A375 (cell line): ENCODE data around the gene SHISA7. TPM values are rescaled to one million over a fixed set of nuclear protein-coding genes. Genes with fewer than 3 reads are reported as not detected.

ENCODE experiments used
- total RNA-seq: library from RNA; depleted of rRNA; stranded (reverse); fragments of >200 nt; shearing (Covaris generic); gene quantifications from 2 replicates; pipeline ENCODE4 v1.2.3, GENCODE V29; 2014; rRNA removed

SHISA7 gene
- total RNA-seq = 0.03 TPM in 1 of 2 replicates, not detected in the other

GRCh38 chr19:55443045-55443823 lies at the start of gene SHISA7:
SHISA7 (minus strand) TSS chr19:55443300; CDS start chr19:55442863, 437 bp downstream.

DNA sequence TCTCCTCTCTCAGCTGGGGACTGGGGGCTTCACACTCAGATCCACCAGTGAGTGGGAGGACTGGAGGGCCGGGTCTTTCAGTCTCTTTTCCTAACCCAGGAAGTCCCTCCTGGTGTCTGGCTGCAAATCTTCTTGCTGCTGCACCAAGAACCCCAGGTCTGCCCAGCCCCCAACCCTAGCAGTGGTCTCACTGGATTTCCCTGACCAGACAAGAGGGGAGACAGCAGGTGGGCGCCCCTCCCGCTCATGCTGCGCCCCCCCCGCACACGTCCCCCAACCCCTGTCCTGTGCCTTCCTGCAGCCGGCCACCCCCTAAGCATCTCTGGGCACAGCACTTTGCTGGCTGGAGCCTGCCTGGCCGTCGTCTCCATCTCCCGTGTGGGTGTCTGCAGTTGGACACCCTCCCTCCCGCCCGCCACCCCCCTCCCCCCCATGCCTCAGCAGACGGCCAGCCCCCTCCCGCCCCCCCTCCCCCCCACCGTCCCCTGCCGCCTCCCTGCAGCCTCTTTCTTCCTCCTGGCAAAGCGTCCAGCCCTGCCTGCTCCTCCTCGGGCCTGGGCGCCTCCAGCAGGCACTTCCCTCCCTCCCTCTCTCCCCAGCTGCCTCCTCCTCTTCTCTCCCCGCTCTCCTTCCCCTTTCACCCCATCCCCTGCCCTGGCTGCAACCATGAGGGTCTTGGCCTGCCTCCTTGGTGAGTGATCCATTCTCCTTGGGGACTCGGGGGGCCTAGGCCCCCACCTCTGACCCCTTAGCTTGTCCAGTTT lies 45.0 kb upstream of the SHISA7 start, which contains the start of gene SSC5D:
Gene SSC5D (plus strand): TSS at position 513 of the 764 bp plus-strand sequence. CDS start 154 bp downstream, at position 667.

DNA sequence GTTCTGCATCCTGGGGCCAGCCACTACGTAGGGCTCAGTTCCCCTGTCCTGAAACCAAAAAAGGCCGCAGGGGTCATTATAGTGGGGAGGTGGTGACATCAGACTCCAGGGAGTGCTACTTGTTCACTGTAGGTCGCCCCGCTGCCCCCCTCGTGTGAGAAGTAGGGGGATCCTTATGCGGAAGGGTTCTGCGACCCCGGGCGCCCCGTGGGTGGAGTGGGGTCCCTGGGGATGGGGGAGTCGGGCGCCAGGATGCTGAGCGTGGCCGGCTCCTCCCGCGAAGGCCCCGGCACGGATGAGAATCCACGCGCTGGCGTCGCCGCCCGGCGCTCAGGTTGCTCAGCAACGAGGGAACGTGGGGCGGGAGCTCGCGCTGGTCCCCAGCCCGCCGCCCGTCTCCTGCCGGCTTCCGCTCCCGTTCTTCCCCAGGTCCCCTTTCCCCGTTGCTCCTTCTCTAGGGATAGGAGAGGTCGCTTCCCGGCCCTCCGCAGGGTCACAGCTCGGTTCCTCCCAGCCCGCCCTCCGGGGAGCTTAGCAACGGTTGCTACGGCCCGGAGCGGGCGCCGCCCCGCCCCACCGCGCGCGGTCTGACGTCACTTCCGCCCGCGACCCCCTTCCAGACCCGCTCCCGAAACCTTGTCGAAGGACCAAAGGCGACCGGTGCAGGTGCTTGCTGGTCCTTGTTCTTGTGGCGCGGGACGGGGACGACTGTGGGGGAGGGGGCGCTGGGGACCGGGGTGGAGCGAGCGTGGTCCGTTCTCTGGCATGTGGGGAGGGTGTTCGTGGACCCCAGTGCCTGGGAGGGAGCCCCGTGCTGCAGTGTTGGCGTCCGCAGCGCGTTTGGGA lies 41.7 kb upstream of the SHISA7 start, which contains the start of gene NAT14:
Gene NAT14 (plus strand): TSS at position 596 of the 846 bp plus-strand sequence. CDS start 521 bp downstream, outside the sequence.

DNA sequence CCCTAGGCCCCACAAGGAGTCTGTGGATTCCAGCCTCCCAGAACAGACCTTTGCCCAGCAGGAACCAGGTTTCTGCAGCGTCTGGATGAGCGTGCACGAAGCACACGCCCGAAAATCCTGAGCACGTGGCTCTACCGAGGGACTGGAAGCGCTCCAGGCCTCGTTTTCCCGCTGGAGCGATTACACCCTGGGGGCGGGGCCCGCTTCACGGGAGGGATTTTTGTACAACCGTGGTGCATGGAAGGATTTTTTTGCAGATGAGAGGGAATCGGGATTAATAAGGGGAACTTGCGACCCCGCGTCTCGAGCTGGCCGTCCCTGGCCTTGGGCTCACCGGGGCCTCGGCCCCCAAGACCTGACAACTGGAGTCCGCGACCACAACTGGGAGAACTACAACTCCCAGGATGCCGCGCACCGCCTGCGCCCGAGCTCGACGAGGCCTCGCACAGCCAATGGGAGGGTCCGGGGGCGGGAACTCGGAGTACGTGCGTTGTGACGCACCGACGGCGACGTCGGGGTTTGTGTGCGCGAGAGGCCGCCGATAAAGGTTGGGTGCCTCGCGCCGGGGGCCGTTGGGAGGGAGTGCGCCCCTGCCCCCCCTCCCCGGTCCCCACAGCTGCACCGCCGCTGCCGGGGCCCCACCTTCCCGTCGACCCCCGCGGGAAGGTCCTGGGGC lies 33.1 kb upstream of the SHISA7 start, which contains the start of gene ZNF628:
Gene ZNF628 (plus strand): TSS at position 518 of the 676 bp plus-strand sequence. CDS start 3,294 bp downstream, outside the sequence.

DNA sequence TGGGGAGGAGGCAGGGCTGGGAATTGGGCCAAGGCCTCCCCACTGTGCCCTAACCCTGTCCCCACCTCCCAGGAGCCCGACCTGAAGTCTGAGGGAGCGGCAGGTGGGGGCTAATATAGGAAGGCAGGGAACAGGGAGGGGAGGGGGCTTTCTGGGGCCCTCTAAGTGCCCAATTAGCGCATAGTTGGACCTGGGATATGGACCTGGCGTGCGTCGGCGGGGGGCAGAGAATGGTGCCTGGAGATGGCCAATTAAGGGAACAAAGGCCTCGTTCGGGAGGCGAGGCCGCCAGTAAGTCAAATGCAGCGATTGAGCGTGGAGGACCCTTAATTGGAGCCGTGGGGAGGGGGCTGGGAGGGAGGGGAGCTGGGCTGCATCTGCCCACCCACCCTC lies 21.6 kb upstream of the SHISA7 start, which contains the start of gene C19orf85:
Gene C19orf85 (minus strand): TSS at position 90 of the 393 bp plus-strand sequence. CDS start 197 bp downstream, outside the sequence.

DNA sequence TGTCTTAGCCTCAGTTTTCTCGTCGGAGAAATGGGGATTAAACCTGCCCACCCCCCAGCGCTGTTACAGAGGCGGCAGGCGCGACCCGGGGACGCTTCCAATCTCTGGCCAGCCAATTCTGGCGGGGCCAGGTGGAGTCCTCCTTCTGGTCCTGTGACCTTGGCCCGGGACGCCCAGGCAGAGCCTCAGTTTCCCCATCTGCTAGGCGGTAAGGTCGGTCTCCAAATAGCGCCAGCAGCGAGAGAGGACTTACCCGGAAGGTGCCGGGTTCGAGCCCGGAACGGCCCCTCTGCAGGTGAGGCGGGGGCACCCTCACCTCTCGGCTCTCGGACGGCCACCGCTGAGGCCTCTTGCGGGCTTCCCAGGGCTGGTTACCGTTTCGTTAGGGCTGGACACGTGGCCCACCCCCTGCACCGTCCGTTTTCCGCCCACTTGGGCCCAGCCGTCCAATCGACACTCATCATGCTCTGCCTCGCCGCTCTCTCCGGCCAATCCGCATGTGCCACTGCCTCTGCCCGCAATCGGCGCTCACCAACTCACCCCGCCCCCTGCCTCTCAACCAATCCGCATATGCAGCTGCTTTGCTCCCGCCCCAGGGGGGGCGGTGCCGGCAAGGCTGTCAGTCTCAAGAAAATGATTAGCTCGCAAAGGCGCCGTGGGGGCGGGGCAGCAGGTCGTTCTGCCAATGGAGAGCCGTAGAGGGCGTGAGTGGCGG lies 18.3 kb upstream of the SHISA7 start, which contains the start of gene ISOC2:
Gene ISOC2 (minus strand): TSS at position 384 of the 715 bp plus-strand sequence. CDS start 5,156 bp downstream, outside the sequence.

GRCh38 chr19:55407550-55407799 lies 35.6 kb downstream of the SHISA7 start, which contains the start of gene UBE2S:
UBE2S (minus strand) TSS chr19:55407788; CDS start chr19:55407589, 199 bp downstream.

DNA sequence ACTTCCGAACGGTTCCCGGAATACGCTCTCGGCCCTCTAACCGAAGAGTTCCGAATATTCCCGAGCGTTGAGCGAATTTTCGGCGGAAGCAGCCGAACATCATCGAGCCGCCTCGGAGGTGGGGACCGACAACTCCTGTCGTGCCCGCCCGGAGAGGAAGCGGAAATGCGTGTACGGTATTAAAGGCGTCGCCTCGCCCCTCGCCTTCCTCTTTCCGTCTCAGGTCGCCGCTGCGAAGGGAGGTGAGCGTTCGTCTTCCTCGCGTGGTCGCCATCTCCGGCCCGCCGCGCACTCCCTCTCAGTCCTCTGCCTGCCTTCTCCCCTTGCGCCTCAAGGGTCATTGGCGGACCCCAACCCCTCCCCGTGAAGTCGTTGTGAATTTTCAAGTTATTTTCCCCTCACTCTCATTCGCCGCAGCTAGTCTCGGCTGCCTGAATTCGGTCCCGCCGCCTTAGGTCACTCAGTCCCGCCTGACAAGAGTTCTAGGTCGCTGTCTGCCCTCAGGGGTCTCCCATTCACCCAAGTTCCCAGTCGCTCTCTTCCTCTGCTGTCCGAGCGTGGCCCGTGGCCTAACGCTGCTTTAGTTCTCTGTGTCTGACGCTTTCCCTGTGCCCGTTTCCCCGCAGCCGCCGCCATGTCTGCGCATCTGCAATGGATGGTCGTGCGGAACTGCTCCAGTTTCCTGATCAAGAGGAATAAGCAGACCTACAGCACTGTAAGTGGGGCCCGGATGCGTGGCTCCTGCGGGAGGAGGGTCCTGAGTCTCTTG lies 57.2 kb downstream of the SHISA7 start, which contains the start of gene RPL28:
Gene RPL28 (plus strand): TSS at position 209 of the 769 bp plus-strand sequence. CDS start 426 bp downstream, at position 635.

DNA sequence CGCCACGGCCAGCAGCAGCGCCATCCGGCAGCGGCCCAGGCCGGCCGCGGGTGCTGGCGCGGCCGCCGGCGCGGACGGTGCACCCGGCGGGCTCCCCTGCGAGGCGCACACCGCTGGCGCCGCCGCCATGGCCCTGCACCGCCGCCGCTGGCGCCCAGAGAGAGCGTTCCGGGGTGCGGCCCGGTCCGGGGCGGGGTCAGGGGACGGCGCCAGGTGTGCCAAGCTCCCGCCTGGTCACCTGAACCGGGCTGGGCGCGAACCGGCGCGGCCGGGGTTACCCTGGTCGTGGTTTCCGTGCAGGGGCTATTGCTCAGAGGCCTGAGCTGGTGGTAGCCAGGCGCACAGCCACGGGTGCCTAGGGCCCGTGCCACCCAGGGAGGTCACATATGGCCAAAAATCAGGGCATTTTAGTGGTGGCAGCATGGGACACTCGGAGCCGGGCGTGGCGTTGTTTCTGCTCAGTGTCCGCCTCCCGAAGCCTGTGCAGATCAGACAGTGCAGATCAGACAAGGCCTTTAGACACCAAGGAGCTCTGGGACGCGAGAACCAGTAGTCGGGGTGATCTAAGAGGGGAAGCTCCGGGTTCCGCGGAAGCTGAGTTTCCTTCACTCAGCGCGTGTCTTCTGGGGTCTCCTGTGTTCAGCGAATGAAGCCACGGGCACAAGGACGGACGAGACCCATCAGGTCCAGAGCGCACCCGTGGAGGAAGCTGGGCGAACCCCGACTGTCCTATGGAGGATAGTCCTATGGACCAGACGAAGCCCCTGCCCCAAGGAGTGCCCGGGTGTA lies 58.8 kb downstream of the SHISA7 start, which contains the start of gene TMEM238:
Gene TMEM238 (minus strand): TSS at position 162 of the 789 bp plus-strand sequence. CDS start 33 bp downstream, at position 129.

Other genes with a start within 250 kb of the SHISA7 start
- 16.5 and 18.5 TPM in 2 replicates for gene PTPRH, start 233.8 kb downstream of the SHISA7 start, total RNA-seq
- 0.90 and 3.1 TPM in 2 replicates for gene TMEM86B, start 214.5 kb downstream of the SHISA7 start, total RNA-seq
- gene PPP6R1, start 184.3 kb downstream of the SHISA7 start, total RNA-seq = 63.9 and 64.2 TPM in 2 replicates
- gene HSPBP1, start 163.2 kb downstream of the SHISA7 start, total RNA-seq = 83.0 and 94.4 TPM in 2 replicates
- 24.6 and 33.9 TPM in 2 replicates for gene BRSK1, start 159.3 kb downstream of the SHISA7 start, total RNA-seq
- gene TMEM150B, start 118.0 kb downstream of the SHISA7 start, total RNA-seq = not detected in 2 replicates
- 16.7 and 17.0 TPM in 2 replicates for gene KMT5C, start 103.4 kb downstream of the SHISA7 start, total RNA-seq
- 0.08 and 0.26 TPM in 2 replicates for gene COX6B2, start 88.6 kb downstream of the SHISA7 start, total RNA-seq
- not detected in 2 replicates for gene GARIN5B, start 80.0 kb downstream of the SHISA7 start, total RNA-seq
- gene IL11, start 72.8 kb downstream of the SHISA7 start, total RNA-seq = 27.0 and 27.7 TPM in 2 replicates
- gene TMEM190, start 66.5 kb downstream of the SHISA7 start, total RNA-seq = 0.45 and 1.4 TPM in 2 replicates
- gene TMEM238, start 59.0 kb downstream of the SHISA7 start, total RNA-seq = 1.1 and 1.6 TPM in 2 replicates
- 710 and 881 TPM in 2 replicates for gene RPL28, start 57.4 kb downstream of the SHISA7 start, total RNA-seq
- 1,207 and 1,551 TPM in 2 replicates for gene UBE2S, start 35.5 kb downstream of the SHISA7 start, total RNA-seq
- 54.6 and 60.8 TPM in 2 replicates for gene ISOC2, start 18.3 kb upstream of the SHISA7 start, total RNA-seq
- not detected in 2 replicates for gene C19orf85, start 21.5 kb upstream of the SHISA7 start, total RNA-seq
- gene ZNF628, start 33.3 kb upstream of the SHISA7 start, total RNA-seq = 6.7 and 6.9 TPM in 2 replicates
- 39.9 and 45.6 TPM in 2 replicates for gene NAT14, start 41.9 kb upstream of the SHISA7 start, total RNA-seq
- 0.53 and 0.93 TPM in 2 replicates for gene SSC5D, start 45.1 kb upstream of the SHISA7 start, total RNA-seq
- not detected in 2 replicates for gene SBK2, start 93.8 kb upstream of the SHISA7 start, total RNA-seq
- gene SBK3, start 102.2 kb upstream of the SHISA7 start, total RNA-seq = 0.11 TPM in 1 of 2 replicates, not detected in the other
- 5.2 and 5.4 TPM in 2 replicates for gene ZNF579, start 137.5 kb upstream of the SHISA7 start, total RNA-seq
- gene FIZ1, start 156.2 kb upstream of the SHISA7 start, total RNA-seq = 9.3 and 10.3 TPM in 2 replicates
- gene ZNF524, start 157.0 kb upstream of the SHISA7 start, total RNA-seq = 8.6 and 12.3 TPM in 2 replicates
- gene ZNF865, start 162.3 kb upstream of the SHISA7 start, total RNA-seq = 2.7 and 3.7 TPM in 2 replicates
- gene ZNF784, start 181.3 kb upstream of the SHISA7 start, total RNA-seq = 5.2 and 6.1 TPM in 2 replicates
- 15.3 and 22.6 TPM in 2 replicates for gene ZNF580, start 197.7 kb upstream of the SHISA7 start, total RNA-seq
- 28.6 and 29.3 TPM in 2 replicates for gene ZNF581, start 200.3 kb upstream of the SHISA7 start, total RNA-seq
- gene CCDC106, start 204.9 kb upstream of the SHISA7 start, total RNA-seq = 26.5 and 33.1 TPM in 2 replicates
- 291 and 325 TPM in 2 replicates for gene U2AF2, start 211.7 kb upstream of the SHISA7 start, total RNA-seq
- 79.8 and 91.3 TPM in 2 replicates for gene EPN1, start 231.9 kb upstream of the SHISA7 start, total RNA-seq